GM21786 (cell line): ENCODE results near the gene PHC3.

ENCODE experiments used
- ATAC-seq: cut with Tn5 transposase; IDR thresholded peaks from one replicate; pipeline ENCODE4 v1.9.1; 2021; ENCODE audit not compliant: unreplicated experiment

The PHC3 gene

GRCh38 chr3:170079536-170080165 lies 101.9 kb downstream of the PHC3 start:
- no peak for ATAC-seq

GRCh38 chr3:170078620-170079281 lies 102.8 kb downstream of the PHC3 start:
- no peak for ATAC-seq

DNA sequence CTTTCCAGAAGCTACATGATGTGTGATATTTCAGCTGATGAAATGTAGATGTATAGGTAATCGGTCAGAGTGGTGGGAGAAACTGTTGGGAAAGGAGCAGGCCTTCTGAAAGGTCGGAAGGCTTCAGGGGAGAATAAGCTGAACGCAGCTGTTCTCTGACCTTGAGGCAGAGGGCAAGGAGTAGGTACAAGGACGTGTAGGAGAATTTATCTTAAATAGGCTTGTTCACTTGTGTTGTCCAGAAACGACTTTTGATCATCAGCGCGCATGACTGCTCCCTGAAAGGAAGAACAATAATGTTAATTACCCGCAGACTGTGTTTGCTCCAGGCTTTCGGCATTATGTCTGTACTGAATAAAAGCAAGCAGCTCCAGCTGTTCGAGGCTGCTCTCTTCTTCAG lies 104.2 kb downstream of the PHC3 start:
- ATAC-seq, result no peak

- ATAC-seq, result no peak
These were observed 104.8 kb downstream of the PHC3 start for GRCh38 chr3:170076715-170077238.

GRCh38 chr3:170075441-170076091 lies 106.0 kb downstream of the PHC3 start:
- ATAC-seq, result no peak

DNA sequence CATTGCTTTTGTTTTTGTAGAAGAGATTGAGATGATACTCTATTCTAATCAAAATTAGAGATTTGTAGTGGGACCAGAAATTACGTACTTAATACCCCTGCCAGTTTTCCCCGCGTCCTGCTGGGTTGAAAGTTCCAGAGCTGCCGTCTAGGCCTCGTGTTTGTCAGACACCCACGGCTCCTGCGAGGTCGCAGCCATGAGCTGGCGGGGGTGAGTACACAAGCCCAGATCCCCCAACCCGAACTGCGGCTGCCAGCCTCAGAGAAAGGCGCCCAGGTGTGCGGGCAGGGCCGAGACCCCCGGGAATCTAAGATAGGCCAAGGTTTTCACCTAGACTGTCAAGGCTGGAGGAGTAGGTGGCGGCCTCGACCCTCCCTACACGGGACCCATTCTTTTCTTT lies 117.4 kb downstream of the PHC3 start:
- ATAC-seq, result no peak

DNA sequence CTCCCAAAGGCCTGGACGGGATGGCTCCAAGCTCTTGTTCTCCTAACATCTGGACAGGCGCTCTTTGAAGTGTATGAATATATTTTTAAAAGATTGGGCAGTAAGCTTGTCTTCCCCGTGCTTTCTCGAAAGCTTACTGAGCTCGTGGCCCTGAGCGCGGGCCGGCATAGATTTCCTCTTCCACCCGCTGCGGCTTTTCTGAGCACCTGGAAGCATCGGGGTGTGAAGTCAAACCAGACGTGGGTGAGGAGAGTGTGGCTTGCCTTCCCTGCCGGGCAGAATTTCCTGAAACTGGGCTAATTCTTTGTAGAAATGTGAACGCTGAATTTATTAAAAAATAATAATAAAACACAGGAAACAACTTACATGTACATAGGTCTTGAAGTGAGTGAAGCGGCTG lies 117.8 kb downstream of the PHC3 start:
- ATAC-seq, result no peak

GRCh38 chr3:170062769-170063168 lies 118.8 kb downstream of the PHC3 start:
- ATAC-seq, result no peak

- no peak for ATAC-seq
These were observed 119.5 kb downstream of the PHC3 start for GRCh38 chr3:170062068-170062467.

DNA sequence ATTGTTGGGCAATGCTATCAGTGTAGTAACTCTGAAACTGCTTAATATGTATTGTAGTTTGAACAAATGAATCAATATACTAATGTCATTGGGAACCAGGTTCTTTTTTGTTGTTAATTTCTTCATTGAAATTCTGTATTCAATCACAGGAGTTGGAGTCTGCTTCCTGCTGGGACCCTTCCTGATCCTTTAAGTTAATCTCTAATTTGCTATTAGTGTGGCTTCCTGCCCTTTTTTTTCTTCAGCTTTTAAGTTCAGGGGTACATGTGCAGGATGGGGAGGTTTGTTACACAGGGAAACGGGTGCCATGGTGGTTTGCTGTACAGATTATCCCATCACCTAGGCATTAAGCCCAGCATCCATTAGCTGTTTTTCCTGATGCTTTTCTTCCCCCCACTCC lies 122.1 kb downstream of the PHC3 start:
- no peak for ATAC-seq

DNA sequence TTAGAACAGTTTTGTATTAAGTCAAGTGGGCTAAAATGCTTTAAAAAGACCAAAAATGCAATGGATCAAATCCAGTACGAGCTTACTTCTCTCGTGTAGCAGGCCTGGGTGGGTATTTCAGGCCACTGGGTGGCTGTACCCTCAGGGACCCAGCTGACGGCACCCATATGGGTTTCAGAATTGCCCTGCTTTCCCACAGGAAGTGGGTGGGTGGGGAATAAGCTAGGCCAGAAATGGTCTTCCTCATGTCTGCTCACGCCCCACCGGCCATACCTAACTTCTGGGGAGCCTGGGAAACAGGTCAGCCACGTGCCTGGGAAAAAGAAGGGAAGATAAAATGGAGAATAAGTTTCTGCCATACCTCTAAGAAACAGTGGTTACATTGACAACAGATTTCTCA lies 123.4 kb downstream of the PHC3 start:
- ATAC-seq, result no peak

- ATAC-seq, result no peak
These were observed 124.0 kb downstream of the PHC3 start for GRCh38 chr3:170057550-170057949.

GRCh38 chr3:170056710-170057454 lies 124.7 kb downstream of the PHC3 start:
- peak; percentile 93 for ATAC-seq

DNA sequence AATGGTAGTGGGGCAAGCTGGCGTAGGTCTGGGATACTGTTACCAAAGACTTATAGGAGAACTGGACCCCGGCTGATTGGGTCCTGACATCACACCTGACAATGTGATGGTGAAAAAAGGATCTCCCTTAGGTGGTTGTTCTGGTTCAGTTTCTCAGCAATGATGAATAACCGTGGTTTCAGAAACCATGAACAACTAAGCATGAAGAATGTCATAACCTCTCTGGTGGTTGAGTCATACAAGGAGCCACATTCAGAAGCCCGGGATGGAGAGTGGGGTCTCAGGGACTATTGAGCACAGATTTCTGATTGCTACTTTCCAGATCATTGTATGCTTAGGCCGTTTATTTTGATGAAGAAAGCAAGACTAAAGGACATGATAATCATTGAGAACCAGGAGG lies 126.3 kb downstream of the PHC3 start:
- ATAC-seq, result peak; percentile 60

DNA sequence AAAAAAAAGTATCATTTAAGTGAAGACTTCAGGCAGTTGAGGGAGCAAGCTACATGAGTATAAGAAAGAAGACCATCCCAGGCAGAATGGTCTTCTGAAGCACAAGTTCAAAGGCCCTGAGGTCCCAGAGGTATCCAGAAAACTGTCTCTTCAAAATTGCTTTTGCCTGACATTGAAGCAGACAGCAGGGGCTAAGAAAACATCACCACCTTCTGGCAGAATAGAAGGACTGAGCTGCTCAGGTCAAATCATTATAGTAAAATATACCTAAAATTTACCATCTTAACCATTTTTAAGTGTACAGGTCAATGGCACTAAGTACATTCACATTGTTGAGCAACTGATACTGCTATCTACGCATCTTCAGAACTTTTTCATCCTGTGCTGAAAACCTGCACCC lies 127.3 kb downstream of the PHC3 start:
- no peak for ATAC-seq

- no peak for ATAC-seq
These were observed 129.1 kb downstream of the PHC3 start for GRCh38 chr3:170052398-170052797.

DNA sequence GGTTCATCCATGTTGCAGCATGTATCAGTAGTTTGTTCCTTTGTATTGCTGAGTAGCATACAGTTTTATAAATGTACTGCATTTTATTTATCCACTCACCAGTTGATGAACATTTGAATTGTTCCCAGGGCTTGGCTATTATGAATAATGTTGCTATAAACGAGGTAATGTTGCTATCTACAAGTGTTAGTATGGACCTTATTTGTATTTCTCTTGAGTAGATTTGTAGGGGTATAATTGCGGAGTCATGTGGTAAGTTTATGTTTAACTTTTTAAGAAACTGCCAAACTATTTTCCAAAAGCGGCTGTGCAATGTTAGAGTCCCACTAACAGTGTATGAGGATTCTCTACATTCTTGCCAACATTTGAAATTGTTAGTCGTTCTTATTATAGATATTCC lies 130.8 kb downstream of the PHC3 start:
- no peak for ATAC-seq

- no peak for ATAC-seq
These were observed 132.2 kb downstream of the PHC3 start for GRCh38 chr3:170049146-170050000.

DNA sequence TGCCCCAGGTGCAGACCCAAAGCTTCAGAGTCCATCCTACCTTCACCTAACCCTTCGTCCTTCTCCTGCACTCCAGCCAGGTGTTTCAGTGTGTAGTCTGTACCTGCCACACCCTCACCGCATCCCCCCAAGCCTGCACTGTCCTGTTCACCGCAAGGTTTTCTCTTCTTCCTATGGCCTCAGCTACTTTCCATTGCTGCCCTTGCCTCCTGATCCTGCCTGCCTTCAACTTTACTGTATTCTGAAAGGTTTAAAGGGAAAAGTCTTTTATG lies 134.5 kb downstream of the PHC3 start:
- no peak for ATAC-seq

DNA sequence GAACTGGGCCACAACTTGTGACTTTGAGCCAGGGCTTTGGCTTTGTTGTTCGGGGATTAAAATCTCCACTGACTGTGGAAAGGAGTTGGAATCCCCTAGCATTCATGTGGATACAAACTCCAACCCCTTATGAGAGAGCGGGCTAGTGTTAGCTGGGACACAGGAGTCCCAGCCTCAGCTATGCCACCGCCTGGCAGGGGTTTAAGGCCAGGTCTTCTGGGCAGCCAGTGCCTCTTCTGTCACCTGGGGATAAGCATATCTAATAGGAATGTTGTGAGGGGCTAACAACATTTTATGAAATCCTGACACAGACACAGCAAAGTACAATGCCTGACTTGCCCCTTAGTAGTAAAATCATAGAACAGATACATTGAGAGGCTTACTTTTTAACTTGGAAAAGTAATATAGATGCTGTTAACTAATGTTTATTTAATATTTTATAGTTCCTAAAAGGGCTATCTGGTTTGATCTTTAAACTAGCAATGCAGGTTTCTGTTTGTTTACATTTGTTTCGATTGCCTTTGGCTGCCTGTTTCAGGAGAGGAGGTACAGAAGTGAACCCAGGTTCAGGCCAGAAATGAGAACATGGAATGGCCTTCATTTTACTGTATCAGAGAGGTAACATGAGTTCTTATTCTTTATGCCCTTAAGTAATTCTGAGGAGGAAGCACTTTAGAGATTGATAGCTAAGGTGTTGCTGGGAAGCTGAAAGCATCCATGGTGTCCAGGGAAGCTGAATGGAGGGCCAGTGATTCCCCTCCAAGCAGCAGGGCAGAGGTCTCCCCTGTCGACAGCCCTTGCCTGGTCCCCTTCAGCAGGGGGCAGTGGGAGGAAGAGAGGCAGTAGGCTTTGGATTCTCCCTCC lies 135.0 kb downstream of the PHC3 start:
- ATAC-seq, result no peak
